Peyer's patch (tissue), 4 donors: ENCODE results near the gene KRT78.

Experiments
- POLR2A ChIP-seq, 2 donors: fragments of 450-650 bp; IDR thresholded peaks; one replicate each; pipeline ENCODE4 v1.5.1; 2017; ENCODE audit warnings: antibody characterized with exemption in 2 of 2, mild to moderate bottlenecking in 2 of 2, moderate library complexity in 2 of 2
- TF ChIP-seq, protein P1 (sequence below), 6 experiments: fragments of 450-650 bp in 4 of 6; fragments of 200-600 bp in 2 of 6; sonication (generic) in 1 of 6; IDR thresholded peaks; one replicate each; pipeline ENCODE4 v1.5.1; 2017 to 2019; ENCODE audit warnings: antibody characterized with exemption in 6 of 6, mild to moderate bottlenecking in 3 of 6, moderate library complexity in 1 of 6

GRCh38 chr12:52873832-52874572, 25.2 kb upstream of the KRT78 start:
- TF ChIP-seq, protein P1, sequence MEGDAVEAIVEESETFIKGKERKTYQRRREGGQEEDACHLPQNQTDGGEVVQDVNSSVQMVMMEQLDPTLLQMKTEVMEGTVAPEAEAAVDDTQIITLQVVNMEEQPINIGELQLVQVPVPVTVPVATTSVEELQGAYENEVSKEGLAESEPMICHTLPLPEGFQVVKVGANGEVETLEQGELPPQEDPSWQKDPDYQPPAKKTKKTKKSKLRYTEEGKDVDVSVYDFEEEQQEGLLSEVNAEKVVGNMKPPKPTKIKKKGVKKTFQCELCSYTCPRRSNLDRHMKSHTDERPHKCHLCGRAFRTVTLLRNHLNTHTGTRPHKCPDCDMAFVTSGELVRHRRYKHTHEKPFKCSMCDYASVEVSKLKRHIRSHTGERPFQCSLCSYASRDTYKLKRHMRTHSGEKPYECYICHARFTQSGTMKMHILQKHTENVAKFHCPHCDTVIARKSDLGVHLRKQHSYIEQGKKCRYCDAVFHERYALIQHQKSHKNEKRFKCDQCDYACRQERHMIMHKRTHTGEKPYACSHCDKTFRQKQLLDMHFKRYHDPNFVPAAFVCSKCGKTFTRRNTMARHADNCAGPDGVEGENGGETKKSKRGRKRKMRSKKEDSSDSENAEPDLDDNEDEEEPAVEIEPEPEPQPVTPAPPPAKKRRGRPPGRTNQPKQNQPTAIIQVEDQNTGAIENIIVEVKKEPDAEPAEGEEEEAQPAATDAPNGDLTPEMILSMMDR (IDR thresholded peaks at IDR 0.05), result no peak
- no peak for TF ChIP-seq POLR2A (IDR thresholded peaks at IDR 0.05)
